Loucy (cell line): ENCODE measurements around the gene FRMD4A.

Experiments
- CTCF ChIP-seq: fragments of 200-600 bp; sonication (generic); conservative IDR thresholded peaks from 2 replicates; pipeline ENCODE4 v1.5.1; 2014; ENCODE audit warnings: mild to moderate bottlenecking, antibody characterized with exemption, low read length
- EZH2phosphoT487 ChIP-seq: fragments of 200-600 bp; IDR thresholded peaks from 2 replicates; pipeline ENCODE4 v1.6.1; 2018; ENCODE audit warnings: antibody characterized with exemption, mild to moderate bottlenecking, moderate library complexity, borderline replicate concordance

DNA sequence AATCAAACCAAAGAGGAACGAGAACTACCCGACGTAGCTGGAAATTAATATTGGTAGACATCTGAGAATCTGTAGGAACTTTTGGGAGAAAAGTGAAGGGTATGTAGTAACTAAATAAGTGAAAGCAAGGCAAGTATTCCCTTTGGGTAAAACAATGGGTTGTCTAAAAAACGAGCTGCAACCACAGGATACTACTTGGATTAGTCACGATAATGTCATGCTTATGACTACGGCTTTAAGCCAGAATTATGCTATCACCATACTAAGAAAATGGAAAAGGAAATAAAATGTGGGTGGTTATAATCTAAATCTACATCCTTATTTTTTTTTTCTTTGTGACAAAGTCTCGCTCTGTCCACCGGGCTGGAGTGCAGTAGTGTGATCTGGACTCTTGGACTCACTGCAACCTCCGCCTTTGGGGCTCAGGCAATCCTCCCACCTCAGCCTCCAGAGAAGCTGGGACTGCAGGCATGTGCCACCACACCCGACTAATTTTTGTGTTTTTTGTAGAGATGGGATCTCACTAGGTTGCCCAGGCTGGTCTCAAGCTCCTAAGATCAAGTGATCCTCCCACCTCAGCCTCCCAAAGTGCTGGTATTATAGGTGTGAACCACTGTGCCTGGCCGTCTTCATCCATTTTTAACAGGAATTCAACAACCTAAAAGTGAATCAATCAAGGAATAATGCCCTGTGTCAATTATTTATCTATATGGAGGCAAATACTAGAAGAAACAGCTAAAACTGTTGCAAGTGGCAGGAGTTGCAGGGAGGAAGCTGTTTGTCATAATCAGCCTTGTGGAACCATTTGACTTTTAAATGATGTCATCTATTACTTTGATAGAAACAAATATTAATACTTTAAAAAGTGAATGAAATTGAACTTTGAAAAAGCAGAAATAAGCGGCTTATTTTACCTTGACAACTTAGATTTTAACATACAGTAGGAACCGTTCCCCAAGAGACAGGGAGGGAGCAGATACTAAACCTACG lies 554.6 kb downstream of the FRMD4A start:
- TF ChIP-seq CTCF (no peak), EZH2phosphoT487 (no peak)
